AG04449 (cell line): ENCODE results near the gene ESR2.
"Not testable (repeated sequence)": the region's sequence is repeated elsewhere in the genome, so short reads cannot be mapped to it uniquely, and the experiment has no call there.

Experiments used
- CTCF ChIA-PET: fragments of 350-600 bp; formaldehyde crosslinking; extraction: SDS; loops from one replicate; lab custom pipeline; 2021; ENCODE audit warnings: antibody characterized with exemption; lab: Yijun Ruan, JAX
- POLR2A ChIA-PET: fragments of 400-600, 350-600 bp; formaldehyde crosslinking; extraction: SDS; loops from one replicate; lab custom pipeline; 2020; ENCODE audit warnings: antibody characterized with exemption, inconsistent platforms; lab: Yijun Ruan, JAX
- DNase-seq: peaks from one replicate; pipeline ENCODE4 v3.0.0-alpha.2; 2010; ENCODE audit warnings: low read depth, low spot score
- H3K4me3 ChIP-seq: 2 replicates; pipeline ENCODE4 v1.5.1; 2011; ENCODE audit warnings: low read depth, mild to moderate bottlenecking, control low read depth, low read length
- TF ChIP-seq, protein P1 (sequence below): IDR thresholded peaks from one replicate; pipeline ENCODE4 v1.5.1; 2011; ENCODE audit warnings: mild to moderate bottlenecking, moderate library complexity, low read length, control low read depth, inconsistent platforms; ENCODE audit not compliant: insufficient read depth; ENCODE audit errors: missing control alignments

ESR2 gene

DNA sequence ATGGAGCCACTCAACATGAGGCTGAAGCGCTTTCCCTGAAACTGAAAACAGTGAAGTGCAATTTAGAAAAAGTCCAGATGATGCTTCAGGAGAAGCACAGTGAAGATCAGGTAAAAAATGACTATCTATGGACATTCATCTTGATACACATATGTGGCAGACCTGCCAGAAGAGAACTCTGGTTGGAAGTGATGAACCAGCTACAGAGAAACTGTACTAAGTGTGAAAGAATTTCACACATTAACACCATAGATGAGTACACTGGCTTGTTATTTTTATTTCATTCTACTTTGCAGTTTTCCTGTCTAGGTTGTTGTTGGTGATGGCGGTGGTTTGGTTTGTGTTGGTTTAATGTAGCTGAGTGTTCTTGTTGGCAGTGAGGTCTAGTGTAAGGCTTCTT lies 174.7 kb downstream of the ESR2 start:
- CTCF ChIA-PET: no interaction called here
- POLR2A ChIA-PET: no interaction called here
- TF ChIP-seq, protein P1, sequence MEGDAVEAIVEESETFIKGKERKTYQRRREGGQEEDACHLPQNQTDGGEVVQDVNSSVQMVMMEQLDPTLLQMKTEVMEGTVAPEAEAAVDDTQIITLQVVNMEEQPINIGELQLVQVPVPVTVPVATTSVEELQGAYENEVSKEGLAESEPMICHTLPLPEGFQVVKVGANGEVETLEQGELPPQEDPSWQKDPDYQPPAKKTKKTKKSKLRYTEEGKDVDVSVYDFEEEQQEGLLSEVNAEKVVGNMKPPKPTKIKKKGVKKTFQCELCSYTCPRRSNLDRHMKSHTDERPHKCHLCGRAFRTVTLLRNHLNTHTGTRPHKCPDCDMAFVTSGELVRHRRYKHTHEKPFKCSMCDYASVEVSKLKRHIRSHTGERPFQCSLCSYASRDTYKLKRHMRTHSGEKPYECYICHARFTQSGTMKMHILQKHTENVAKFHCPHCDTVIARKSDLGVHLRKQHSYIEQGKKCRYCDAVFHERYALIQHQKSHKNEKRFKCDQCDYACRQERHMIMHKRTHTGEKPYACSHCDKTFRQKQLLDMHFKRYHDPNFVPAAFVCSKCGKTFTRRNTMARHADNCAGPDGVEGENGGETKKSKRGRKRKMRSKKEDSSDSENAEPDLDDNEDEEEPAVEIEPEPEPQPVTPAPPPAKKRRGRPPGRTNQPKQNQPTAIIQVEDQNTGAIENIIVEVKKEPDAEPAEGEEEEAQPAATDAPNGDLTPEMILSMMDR: no peak

GRCh38 chr14:64118892-64119291 lies 175.3 kb downstream of the ESR2 start:
- no peak overlapping the region for H3K4me3 ChIP-seq
- TF ChIP-seq, protein P1: no peak
- ChIA-PET POLR2A (no interaction called here), CTCF (no interaction called here)
- DNase-seq: no peak

More for the DNA sequence above, 174.7 kb downstream of the ESR2 start:
- no peak overlapping the region for H3K4me3 ChIP-seq
- no peak for DNase-seq

DNA sequence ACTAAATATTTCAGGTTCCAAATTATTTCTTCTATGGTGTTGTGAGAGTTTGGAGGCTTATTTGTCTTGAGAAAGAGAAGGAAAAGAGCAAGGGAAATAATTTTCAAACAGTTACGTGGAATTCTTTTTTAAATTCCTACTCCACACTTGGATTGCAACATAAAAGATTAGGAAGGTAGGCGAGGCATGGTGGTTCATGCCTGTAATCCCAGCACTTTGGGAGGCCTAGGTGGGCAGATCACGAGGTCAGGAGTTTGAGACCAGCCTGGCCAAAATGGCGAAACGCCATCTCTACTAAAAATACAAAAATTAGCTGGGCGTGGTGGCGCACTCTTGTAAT lies 175.8 kb downstream of the ESR2 start:
- DNase-seq, H3K4me3 ChIP-seq, POLR2A ChIA-PET, CTCF ChIA-PET: not testable (repeated sequence)

DNA sequence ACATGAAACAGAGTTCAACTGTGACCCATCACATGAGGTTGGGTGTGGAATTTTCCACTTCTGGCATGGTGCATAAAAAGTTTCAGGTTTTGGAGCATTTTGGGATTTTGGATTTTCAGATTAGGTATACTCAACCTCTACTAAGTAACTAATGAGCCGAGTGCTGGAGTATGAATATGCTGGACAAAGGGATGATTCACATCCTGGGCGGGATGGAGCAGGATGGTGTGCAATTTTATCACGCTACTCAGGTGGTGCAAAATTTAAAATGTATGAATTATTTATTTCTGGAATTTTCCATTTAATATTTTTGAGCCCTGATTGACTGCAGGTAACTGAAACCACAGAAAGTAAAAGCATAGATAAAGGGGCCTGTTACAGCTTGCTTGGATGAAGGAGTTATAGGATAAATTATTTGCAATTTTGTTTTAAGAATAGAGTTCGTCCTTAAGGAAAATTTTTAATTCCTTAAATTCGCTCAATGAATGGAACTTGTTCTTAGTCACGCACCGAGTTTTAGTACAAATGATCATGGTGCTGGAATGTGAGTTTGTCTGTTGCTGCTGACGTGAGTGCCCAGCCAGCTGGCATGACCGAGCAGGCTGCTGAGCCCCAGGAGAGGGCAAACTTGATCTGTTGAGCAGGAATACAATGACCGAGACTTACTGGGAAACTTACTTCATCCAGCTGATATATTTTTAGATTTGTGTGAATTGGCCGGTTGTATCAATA lies 176.3 kb downstream of the ESR2 start:
- no peak for DNase-seq
- CTCF ChIA-PET: no interaction called here
- H3K4me3 ChIP-seq: no peak overlapping the region
- TF ChIP-seq, protein P1: no peak
- POLR2A ChIA-PET: no interaction called here

- ChIA-PET CTCF (no interaction called here), POLR2A (no interaction called here)
- no peak for DNase-seq
- no peak overlapping the region for H3K4me3 ChIP-seq
- TF ChIP-seq, protein P1: no peak
Measured at GRCh38 chr14:64115401-64115800, 178.8 kb downstream of the ESR2 start.

- DNase-seq: no peak
- no peak overlapping the region for H3K4me3 ChIP-seq
- TF ChIP-seq, protein P1: no peak
- CTCF ChIA-PET: no interaction called here
- POLR2A ChIA-PET: no interaction called here
Measured at GRCh38 chr14:64114796-64115195, 179.4 kb downstream of the ESR2 start.

DNA sequence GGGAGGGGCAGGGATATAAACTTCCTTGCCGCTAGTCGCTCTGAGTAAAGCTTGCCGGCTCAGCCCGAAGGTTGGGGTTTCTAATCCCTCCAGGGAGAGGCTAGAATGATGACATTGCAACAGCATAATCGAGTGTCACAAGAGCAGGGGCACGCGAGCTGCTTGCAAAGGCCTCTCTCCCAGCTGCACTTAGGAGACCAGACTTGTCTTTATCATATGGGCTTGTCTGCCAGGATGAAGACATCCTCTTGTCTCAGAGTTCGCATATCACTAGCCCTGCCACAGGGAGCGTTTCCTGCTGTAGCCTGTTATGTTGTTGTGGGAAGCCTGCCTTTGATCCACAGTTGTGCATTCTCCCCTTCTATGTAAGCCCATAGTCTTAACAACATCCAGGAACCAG lies 180.0 kb downstream of the ESR2 start:
- TF ChIP-seq, protein P1: no peak
- ChIA-PET POLR2A (no interaction called here), CTCF (no interaction called here)
- DNase-seq: no peak
- no peak overlapping the region for H3K4me3 ChIP-seq
